ENCODE data around the gene SPINK1. TPM values are rescaled to one million over a fixed set of nuclear protein-coding genes. Genes with fewer than 3 reads are reported as not detected.
"Not testable (repeated sequence)": the region's sequence is repeated elsewhere in the genome, so short reads cannot be mapped to it uniquely, and the experiment has no call there.

SPINK1 gene
- total RNA-seq, 1 donor from 2014 or later = 1.2 TPM

DNA sequence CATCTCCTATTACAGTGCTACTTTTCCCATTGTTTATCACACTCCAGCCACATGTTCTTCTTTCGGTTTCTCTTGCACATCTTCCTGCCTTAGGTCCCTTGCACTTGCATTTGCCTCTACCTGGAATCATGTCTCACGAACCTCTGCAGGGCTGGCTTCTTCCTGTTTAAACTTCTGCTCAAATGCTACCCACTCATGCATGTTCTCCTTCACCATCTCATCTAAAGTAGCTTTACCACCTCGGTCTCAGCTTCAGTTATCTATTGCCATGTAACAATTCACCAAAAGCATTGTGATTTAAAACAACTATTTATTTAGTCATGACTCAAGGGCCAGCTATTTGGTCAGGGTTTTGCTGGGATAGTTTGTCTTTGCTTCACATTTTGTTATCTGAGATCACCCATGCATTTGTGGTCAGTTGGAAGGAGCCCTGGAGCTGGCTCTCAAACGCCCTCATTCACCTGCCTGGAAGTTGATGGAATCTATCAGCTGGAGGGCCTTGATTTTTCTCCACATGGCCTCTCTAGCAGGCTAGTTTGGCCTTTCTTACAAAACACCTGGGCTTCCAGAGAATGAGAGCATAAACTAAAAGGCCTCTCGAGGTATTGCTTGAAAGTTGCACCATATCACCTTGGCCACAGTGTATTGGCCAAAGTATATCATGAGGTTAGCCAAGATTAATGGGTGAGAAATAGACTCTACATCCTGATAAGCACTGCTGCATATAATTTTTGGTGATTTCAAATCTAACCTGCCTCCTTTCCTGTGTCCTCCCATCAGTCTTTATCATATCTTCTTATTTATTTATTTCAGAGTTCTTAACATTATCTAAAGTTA lies 21.4 kb downstream of the SPINK1 start:
- Histone ChIP-seq H3K27ac (replicated peaks) (no peak overlapping the region), H3K27me3 (ENCODE audit: low read depth) (peaks cover 17% of the 10 kb centered on the region), H3K4me1 (no peaks in the 10 kb centered on the region), H3K36me3 (no peaks in the 10 kb centered on the region), H3K4me3 (no peak overlapping the region), H3K9me3 (replicated peaks) (peaks cover 2% of the 10 kb centered on the region)
- intact Hi-C loops (cut with micrococcal nuclease) = no loop called here
- no peak for DNase-seq
- TF ChIP-seq, protein P1, sequence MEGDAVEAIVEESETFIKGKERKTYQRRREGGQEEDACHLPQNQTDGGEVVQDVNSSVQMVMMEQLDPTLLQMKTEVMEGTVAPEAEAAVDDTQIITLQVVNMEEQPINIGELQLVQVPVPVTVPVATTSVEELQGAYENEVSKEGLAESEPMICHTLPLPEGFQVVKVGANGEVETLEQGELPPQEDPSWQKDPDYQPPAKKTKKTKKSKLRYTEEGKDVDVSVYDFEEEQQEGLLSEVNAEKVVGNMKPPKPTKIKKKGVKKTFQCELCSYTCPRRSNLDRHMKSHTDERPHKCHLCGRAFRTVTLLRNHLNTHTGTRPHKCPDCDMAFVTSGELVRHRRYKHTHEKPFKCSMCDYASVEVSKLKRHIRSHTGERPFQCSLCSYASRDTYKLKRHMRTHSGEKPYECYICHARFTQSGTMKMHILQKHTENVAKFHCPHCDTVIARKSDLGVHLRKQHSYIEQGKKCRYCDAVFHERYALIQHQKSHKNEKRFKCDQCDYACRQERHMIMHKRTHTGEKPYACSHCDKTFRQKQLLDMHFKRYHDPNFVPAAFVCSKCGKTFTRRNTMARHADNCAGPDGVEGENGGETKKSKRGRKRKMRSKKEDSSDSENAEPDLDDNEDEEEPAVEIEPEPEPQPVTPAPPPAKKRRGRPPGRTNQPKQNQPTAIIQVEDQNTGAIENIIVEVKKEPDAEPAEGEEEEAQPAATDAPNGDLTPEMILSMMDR (IDR thresholded peaks at IDR 0.05; ENCODE audit: borderline replicate concordance) = no peak

DNA sequence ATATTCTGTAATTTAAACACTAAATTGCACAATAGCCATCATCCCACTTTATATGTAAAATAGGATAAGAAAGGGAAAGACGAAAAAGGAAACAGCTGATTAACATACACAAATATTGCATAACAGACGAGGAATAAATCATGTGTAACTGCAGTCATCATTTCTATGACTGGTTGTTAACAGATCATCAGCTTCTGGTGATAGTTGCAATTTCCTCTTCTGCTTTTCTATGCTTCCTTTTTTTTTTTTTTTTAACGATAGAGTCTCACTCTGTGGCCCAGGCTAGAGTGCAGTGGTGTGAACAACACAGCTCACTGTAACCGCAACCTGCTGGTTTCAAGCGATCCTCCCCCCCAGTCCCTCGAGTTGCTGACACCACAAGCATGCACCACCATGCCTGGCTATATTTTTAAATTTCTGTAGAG lies 26.4 kb downstream of the SPINK1 start:
- H3K27ac ChIP-seq (replicated peaks) = no peak overlapping the region
- no peak for DNase-seq
- TF ChIP-seq, protein P1 (IDR thresholded peaks at IDR 0.05; ENCODE audit: borderline replicate concordance) = no peak
- H3K4me3 ChIP-seq = no peak overlapping the region
- H3K9me3 ChIP-seq (replicated peaks) = no peaks in the 10 kb centered on the region
- intact Hi-C loops (cut with micrococcal nuclease) = no loop called here
- H3K36me3 ChIP-seq = no peaks in the 10 kb centered on the region
- H3K4me1 ChIP-seq = no peaks in the 10 kb centered on the region
- peaks cover 37% of the 10 kb centered on the region for H3K27me3 ChIP-seq (ENCODE audit: low read depth)

- TF ChIP-seq, protein P1 (IDR thresholded peaks at IDR 0.05; ENCODE audit: borderline replicate concordance) = no peak
- Histone ChIP-seq H3K27me3 (ENCODE audit: low read depth) (peaks cover 43% of the 10 kb centered on the region), H3K4me3 (no peak overlapping the region), H3K27ac (replicated peaks) (no peak overlapping the region), H3K9me3 (replicated peaks) (no peaks in the 10 kb centered on the region), H3K4me1 (no peaks in the 10 kb centered on the region), H3K36me3 (no peaks in the 10 kb centered on the region)
- DNase-seq = no peak
- intact Hi-C loops (cut with micrococcal nuclease) = no loop called here
These were observed 27.1 kb downstream of the SPINK1 start for GRCh38 chr5:147804334-147804733.

DNA sequence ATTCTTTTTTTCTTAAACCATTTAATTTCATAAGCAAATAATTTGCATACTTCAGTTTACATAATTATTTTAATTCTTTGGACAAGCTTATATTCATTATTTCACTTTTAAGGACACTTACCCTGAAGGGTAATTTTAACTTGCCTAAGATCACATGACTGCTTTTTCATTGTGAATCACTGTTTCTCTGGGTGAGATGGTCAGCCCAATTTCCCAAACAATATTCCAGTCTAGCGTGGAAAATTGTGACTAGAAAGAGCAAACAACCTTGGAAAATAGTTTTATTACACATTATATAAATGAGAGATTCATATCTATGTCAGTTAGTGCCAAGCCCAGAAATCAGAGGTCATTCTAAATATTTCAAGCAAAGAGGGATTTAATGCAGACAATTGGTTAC lies 27.5 kb downstream of the SPINK1 start:
- Histone ChIP-seq H3K27me3 (ENCODE audit: low read depth) (peaks cover 48% of the 10 kb centered on the region), H3K4me3 (no peak overlapping the region), H3K9me3 (replicated peaks) (no peaks in the 10 kb centered on the region), H3K36me3 (no peaks in the 10 kb centered on the region), H3K27ac (replicated peaks) (no peak overlapping the region), H3K4me1 (no peaks in the 10 kb centered on the region)
- TF ChIP-seq, protein P1 (IDR thresholded peaks at IDR 0.05; ENCODE audit: borderline replicate concordance) = no peak
- intact Hi-C loops (cut with micrococcal nuclease) = no loop called here
- DNase-seq = no peak

GRCh38 chr5:147803161-147803560 lies 28.3 kb downstream of the SPINK1 start:
- H3K4me1 ChIP-seq; H3K36me3 ChIP-seq; H3K4me3 ChIP-seq; intact Hi-C loops (cut with micrococcal nuclease); H3K9me3 ChIP-seq (replicated peaks); H3K27ac ChIP-seq (replicated peaks); DNase-seq: not testable (repeated sequence)
- H3K27me3 ChIP-seq (ENCODE audit: low read depth) = peaks cover 48% of the 10 kb centered on the region

- Histone ChIP-seq H3K4me3 (no peak overlapping the region), H3K4me1 (no peaks in the 10 kb centered on the region), H3K27me3 (ENCODE audit: low read depth) (peaks cover 35% of the 10 kb centered on the region), H3K36me3 (no peaks in the 10 kb centered on the region), H3K9me3 (replicated peaks) (no peaks in the 10 kb centered on the region), H3K27ac (replicated peaks) (no peak overlapping the region)
- intact Hi-C loops (cut with micrococcal nuclease) = no loop called here
- DNase-seq = no peak
- TF ChIP-seq, protein P1 (IDR thresholded peaks at IDR 0.05; ENCODE audit: borderline replicate concordance) = no peak
These were observed 30.0 kb downstream of the SPINK1 start for GRCh38 chr5:147801461-147801860.
